ENCODE measurements around the gene KCMF1. TPM values are rescaled to one million over a fixed set of nuclear protein-coding genes. Genes with fewer than 3 reads are reported as not detected.

KCMF1 gene
- total RNA-seq (39.7 TPM), polyA plus RNA-seq (42.7 TPM)

DNA sequence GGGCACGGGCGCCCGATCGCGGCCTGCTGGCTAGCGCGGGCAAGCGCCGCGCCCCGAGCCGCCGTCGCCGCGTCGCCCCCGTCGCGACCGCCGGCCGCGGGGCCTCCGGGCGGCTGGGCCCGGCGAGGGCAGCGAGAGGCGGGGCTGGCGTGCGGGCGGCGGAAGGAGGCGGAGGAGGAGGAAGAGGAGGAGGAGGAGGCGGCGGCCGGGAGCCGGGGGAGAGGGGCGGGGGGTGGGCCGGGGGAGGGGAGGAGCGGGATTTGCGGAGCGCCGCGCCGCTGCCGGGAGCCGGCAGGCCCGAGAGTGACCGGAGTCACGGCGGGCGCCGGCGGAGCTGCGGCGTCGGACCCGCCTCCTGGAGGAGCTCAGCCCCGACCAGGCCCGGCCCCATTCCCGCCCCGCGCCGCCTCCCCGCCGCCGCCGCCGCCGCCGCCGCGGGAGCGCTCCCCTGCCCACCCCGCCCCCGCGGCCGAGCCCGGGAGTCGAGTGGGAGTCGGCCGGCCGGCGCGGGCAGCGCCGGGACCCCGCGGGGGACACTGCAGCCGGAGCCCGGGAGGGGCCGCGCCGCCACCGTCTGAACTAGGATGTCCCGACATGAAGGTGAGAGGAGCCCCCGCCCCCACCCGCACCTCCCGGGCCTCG is at the start of gene KCMF1:
KCMF1 (plus strand) TSS at position 294 of the 642 bp plus-strand sequence; CDS start at position 585, 291 bp downstream.
- 1% methylated on average over 75 of the region's 102 CpGs for WGBS
- peak within 1 kb of the TSS; percentile 100 for H3K4me3 ChIP-seq (ENCODE audit: low read depth, low read length)
- no peaks in the 10 kb centered on the region for H3K4me1 ChIP-seq (ENCODE audit: insufficient read depth)
- DNase-seq (ENCODE audit: extremely low spot score): no peak
- H3K27ac ChIP-seq (ENCODE audit: low read depth): peak within 1 kb of the TSS; percentile 99
- no peaks in the 10 kb centered on the region for H3K36me3 ChIP-seq (ENCODE audit: insufficient read depth)

DNA sequence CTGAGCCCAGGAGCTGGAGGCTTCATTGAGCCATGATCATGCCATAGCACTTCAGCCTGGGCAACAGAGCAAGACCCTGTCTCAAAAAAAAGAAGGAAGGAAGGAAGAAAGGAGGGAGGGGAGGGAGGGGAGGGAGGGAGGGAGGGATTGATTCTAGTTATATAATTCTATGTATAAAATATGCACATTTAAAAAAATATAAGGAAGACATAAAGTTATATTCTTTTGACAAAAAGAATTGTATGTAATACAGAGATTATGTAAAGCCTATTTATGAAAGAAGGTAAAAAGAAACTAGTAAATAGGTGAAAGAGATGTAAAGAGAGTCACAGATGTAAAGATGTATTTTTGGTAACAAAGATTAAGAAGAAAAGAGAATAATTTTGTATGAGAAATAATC is 48.0 kb upstream of the KCMF1 start:
- no peaks in the 10 kb centered on the region for H3K36me3 ChIP-seq (ENCODE audit: insufficient read depth)
- H3K4me3 ChIP-seq (ENCODE audit: low read depth, low read length): no peak overlapping the region
- H3K4me1 ChIP-seq (ENCODE audit: insufficient read depth): no peaks in the 10 kb centered on the region
- no peak for DNase-seq (ENCODE audit: extremely low spot score)
- H3K27ac ChIP-seq (ENCODE audit: low read depth): no peak overlapping the region

DNA sequence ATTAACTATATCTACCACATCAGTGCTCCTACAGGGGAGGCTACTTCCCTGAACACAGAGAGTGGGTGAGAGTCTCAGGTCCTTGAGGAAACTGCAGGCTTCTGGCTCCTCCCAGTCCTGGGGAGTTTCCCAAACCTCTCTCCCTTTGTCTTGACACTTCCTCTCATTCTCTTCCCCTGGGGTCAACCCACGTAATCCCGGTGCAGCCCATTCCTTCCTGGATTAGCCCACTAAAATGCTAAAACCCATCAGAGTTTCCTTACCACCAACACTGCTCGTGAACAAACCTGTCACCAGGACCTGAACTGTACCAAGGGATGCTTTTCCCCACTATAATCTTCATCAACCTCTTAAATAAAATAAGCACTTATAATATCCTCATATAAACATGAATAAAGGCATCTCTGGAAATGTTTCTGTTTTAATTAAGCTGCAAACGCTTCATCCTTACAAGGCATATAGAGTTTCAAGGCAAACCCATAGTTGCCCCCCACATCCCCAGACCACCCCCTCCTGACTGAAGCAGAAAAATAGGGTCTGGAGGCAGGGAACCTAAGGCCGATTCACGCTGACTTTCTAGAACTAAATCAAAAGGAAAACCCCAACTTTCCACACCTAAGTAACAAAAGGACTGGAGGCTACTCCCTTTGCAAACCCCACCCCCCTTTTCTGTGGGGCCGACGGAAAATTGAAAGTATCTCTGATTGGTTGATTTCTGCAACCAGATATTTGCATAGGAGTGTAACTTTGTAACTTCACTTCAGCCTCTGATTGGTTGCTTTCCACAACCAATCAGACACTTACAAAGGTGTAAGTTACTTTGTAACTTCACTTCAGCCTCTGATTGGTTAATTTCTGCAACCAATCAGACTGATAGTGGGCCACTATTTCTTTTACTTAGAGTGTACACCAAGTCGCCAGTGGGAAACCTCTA is 46.5 kb upstream of the KCMF1 start:
- no peaks in the 10 kb centered on the region for H3K4me1 ChIP-seq (ENCODE audit: insufficient read depth)
- 63% methylated on average over 9 of the region's 9 CpGs for WGBS
- no peak overlapping the region for H3K27ac ChIP-seq (ENCODE audit: low read depth)
- H3K36me3 ChIP-seq (ENCODE audit: insufficient read depth): no peaks in the 10 kb centered on the region
- DNase-seq (ENCODE audit: extremely low spot score): no peak
- H3K4me3 ChIP-seq (ENCODE audit: low read depth, low read length): no peak overlapping the region

DNA sequence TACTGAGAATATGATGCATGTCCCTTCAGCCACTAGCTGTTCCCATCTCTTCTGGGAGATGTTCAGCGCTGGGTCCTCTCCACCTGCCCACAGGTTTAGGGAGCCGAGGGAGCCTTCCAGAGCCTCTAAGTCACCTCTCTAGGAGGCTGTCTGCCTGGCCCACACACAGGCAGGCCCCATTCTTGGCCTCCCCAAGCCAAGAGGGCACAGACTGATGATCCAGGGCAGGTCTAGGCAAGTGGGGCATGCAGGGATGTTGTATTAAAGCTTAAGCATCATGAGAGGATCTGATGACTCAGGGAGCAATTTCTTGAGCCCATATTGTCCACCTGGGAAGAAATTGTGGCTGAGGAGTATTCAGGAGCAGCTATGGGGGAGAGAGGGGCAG is 45.6 kb upstream of the KCMF1 start:
- DNase-seq (ENCODE audit: extremely low spot score): no peak
- 97% methylated on average over 2 of the region's 2 CpGs for WGBS
- Histone ChIP-seq H3K36me3 (ENCODE audit: insufficient read depth) (no peaks in the 10 kb centered on the region), H3K27ac (ENCODE audit: low read depth) (no peak overlapping the region), H3K4me3 (ENCODE audit: low read depth, low read length) (no peak overlapping the region), H3K4me1 (ENCODE audit: insufficient read depth) (no peaks in the 10 kb centered on the region)

- H3K4me3 ChIP-seq (ENCODE audit: low read depth, low read length): peak overlapping the region; percentile 19
- H3K27ac ChIP-seq (ENCODE audit: low read depth): no peak overlapping the region
- WGBS: 7% methylated on average over 34 of the region's 34 CpGs
- no peak for DNase-seq (ENCODE audit: extremely low spot score)
- no peaks in the 10 kb centered on the region for H3K36me3 ChIP-seq (ENCODE audit: insufficient read depth)
- H3K4me1 ChIP-seq (ENCODE audit: insufficient read depth): no peaks in the 10 kb centered on the region
Observed at GRCh38 chr2:84925724-84926376, 45.1 kb upstream of the KCMF1 start.

DNA sequence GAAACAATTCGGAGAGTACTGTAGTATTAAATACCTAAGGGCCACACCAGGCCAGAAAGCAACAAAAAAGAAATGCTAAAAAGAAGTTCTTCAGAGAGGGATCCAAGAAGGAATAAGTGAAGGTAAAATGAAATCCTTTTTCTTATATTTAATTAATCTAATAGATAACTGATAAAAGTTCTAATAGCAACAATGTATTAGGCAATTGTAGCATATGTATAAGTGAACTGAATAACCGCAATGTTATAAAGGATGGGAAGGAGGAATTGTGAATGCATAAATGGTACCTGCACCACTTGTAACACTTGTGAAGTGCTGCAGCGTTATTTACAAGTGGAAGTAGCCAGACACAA is 43.7 kb upstream of the KCMF1 start:
- H3K36me3 ChIP-seq (ENCODE audit: insufficient read depth): no peaks in the 10 kb centered on the region

DNA sequence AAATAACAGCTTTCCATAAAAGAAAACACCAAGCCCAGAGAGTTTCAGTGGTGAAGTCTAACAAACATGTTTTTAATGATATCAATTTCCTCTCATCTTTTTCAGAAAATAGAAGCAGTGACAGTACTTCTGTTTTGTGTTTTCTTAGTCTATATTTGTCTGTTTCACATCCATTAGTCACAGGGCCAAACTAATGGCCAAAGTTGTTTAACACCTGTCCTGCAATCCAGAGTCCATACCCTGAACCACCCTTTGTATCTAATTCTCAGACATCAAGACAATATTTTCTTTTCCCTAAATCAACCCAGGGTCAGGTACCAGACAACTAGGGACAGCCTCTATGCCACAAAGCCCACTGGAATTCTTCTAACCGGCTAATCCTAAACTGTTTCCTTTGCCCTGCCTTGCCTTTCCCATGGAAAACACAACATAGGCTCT is 39.6 kb upstream of the KCMF1 start:
- no peak for DNase-seq (ENCODE audit: extremely low spot score)
- 44% methylated on average over 1 of the region's 1 CpG for WGBS
- Histone ChIP-seq H3K36me3 (ENCODE audit: insufficient read depth) (no peaks in the 10 kb centered on the region), H3K4me3 (ENCODE audit: low read depth, low read length) (no peak overlapping the region), H3K27ac (ENCODE audit: low read depth) (no peak overlapping the region), H3K4me1 (ENCODE audit: insufficient read depth) (no peaks in the 10 kb centered on the region)

More for the DNA sequence above, 43.7 kb upstream of the KCMF1 start:
- no peak for DNase-seq (ENCODE audit: extremely low spot score)
- H3K4me1 ChIP-seq (ENCODE audit: insufficient read depth): no peaks in the 10 kb centered on the region
- WGBS: 46% methylated on average over 3 of the region's 3 CpGs
- no peak overlapping the region for H3K4me3 ChIP-seq (ENCODE audit: low read depth, low read length)
- H3K27ac ChIP-seq (ENCODE audit: low read depth): no peak overlapping the region

GRCh38 chr2:84938194-84938879 is 32.6 kb upstream of the KCMF1 start:
- Histone ChIP-seq H3K4me1 (ENCODE audit: insufficient read depth) (no peaks in the 10 kb centered on the region), H3K27ac (ENCODE audit: low read depth) (no peak overlapping the region), H3K36me3 (ENCODE audit: insufficient read depth) (no peaks in the 10 kb centered on the region), H3K4me3 (ENCODE audit: low read depth, low read length) (no peak overlapping the region)
- 83% methylated on average over 5 of the region's 5 CpGs for WGBS
- no peak for DNase-seq (ENCODE audit: extremely low spot score)

GRCh38 chr2:84939426-84940087 is 31.4 kb upstream of the KCMF1 start:
- WGBS: 58% methylated on average over 9 of the region's 9 CpGs
- H3K4me1 ChIP-seq (ENCODE audit: insufficient read depth): no peaks in the 10 kb centered on the region
- H3K27ac ChIP-seq (ENCODE audit: low read depth): no peak overlapping the region
- H3K4me3 ChIP-seq (ENCODE audit: low read depth, low read length): no peak overlapping the region
- no peak for DNase-seq (ENCODE audit: extremely low spot score)
- no peaks in the 10 kb centered on the region for H3K36me3 ChIP-seq (ENCODE audit: insufficient read depth)

DNA sequence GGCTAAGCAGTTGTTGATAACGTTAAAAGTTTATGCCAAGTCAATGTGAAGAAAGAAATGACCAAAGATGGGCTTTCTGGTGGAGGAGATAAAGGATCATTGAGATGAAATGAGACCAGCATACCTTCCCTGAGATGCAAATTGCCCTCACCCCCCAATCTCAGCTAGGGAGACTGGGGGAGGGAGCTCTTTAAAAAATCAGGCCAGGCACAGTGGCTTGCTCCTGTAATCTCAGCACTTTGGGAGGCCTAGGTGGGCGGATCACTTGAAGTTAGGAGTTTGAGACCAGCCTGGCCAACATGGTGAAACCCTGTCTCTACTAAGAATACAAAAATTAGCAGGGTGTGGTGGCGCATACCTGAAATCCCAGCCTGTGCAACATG is 30.9 kb upstream of the KCMF1 start:
- no peak overlapping the region for H3K4me3 ChIP-seq (ENCODE audit: low read depth, low read length)
- H3K4me1 ChIP-seq (ENCODE audit: insufficient read depth): no peaks in the 10 kb centered on the region
- no peak for DNase-seq (ENCODE audit: extremely low spot score)
- no peak overlapping the region for H3K27ac ChIP-seq (ENCODE audit: low read depth)
- 72% methylated on average over 3 of the region's 3 CpGs for WGBS
- H3K36me3 ChIP-seq (ENCODE audit: insufficient read depth): no peaks in the 10 kb centered on the region

DNA sequence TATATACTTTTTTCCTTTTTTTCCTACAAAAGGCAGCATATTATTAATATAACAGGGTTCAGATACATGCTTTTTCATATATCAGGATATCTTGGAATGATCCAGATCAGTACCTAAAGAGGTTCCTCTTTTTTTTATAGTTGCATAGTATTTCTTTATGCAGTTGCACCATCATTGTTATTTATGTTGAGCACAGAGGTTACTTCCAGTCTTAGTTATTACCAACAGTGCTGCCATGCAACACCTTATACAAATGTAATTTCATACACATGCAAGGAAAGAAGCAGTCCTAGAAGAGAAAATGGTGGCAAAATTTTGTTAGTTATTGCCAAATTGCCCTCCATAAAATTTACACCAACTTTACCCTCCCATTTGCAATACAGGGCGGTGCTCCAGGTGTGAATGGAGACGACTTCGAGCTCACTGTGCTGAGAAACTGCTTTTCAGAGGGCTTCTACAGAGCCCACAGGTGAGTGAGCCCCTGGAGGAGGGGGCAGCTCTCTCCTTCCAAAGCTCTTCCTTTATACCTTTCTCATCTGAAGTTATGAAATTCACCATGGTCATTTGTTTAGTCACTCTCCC is 30.0 kb upstream of the KCMF1 start:
- no peak for DNase-seq (ENCODE audit: extremely low spot score)
- Histone ChIP-seq H3K4me1 (ENCODE audit: insufficient read depth) (no peaks in the 10 kb centered on the region), H3K36me3 (ENCODE audit: insufficient read depth) (no peaks in the 10 kb centered on the region), H3K4me3 (ENCODE audit: low read depth, low read length) (no peak overlapping the region), H3K27ac (ENCODE audit: low read depth) (no peak overlapping the region)
- WGBS: 73% methylated on average over 3 of the region's 3 CpGs

DNA sequence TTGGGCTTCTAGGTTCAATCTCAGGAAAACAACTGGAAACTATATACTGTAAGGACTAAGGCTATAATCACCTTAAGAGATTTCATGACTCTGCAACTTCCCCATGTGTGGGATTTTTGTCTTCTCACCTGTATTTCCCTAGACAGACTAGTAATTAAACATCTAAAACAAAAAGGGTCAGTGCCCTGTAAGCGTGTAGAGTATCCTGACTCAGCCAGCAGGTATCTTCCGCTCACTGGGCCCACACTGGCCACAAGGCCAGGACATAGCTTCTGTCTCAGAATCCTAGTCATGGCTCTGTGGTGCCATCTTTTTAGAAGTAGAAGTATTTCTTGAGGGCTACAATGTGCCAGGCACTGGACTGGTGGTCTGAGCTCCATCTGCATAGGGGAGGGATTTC is 28.8 kb upstream of the KCMF1 start:
- no peak overlapping the region for H3K27ac ChIP-seq (ENCODE audit: low read depth)
- no peak overlapping the region for H3K4me3 ChIP-seq (ENCODE audit: low read depth, low read length)
- no peaks in the 10 kb centered on the region for H3K4me1 ChIP-seq (ENCODE audit: insufficient read depth)
- WGBS: 96% methylated on average over 2 of the region's 2 CpGs
- no peak for DNase-seq (ENCODE audit: extremely low spot score)
- no peaks in the 10 kb centered on the region for H3K36me3 ChIP-seq (ENCODE audit: insufficient read depth)

GRCh38 chr2:84942964-84943421 is 28.0 kb upstream of the KCMF1 start:
- no peaks in the 10 kb centered on the region for H3K4me1 ChIP-seq (ENCODE audit: insufficient read depth)
- no peak for DNase-seq (ENCODE audit: extremely low spot score)
- 86% methylated on average over 4 of the region's 4 CpGs for WGBS
- H3K36me3 ChIP-seq (ENCODE audit: insufficient read depth): no peaks in the 10 kb centered on the region
- no peak overlapping the region for H3K27ac ChIP-seq (ENCODE audit: low read depth)
- H3K4me3 ChIP-seq (ENCODE audit: low read depth, low read length): no peak overlapping the region

All from urinary bladder (tissue), 4 donors.